Esophagus muscularis mucosa (tissue), 4 donors: ENCODE data around the gene KIF17. TPM values are rescaled to one million over a fixed set of nuclear protein-coding genes. Genes with fewer than 3 reads are reported as not detected.

Experiments used
- DNase-seq: peaks from one replicate; pipeline ENCODE4 v3.0.0-alpha.2; 2017; ENCODE audit errors: extremely low spot score
- H3K27ac ChIP-seq, 4 donors: fragments of 200-600 bp; sonication (generic); replicated peaks in 1 of 4; 1 replicate in 3 of 4; 2 replicates in 1 of 4; pipeline ENCODE4 v1.5.1; 2016 to 2019; ENCODE audit warnings: mild to moderate bottlenecking in 1 of 4
- H3K27me3 ChIP-seq, 4 donors: fragments of 200-600 bp; sonication (generic); one replicate each; pipeline versions ENCODE4 v1.5.1 to v1.6.0; 2016 to 2019
- H3K36me3 ChIP-seq, 4 donors: fragments of 200-600 bp; sonication (generic); one replicate each; pipeline ENCODE4 v1.5.1; 2016 to 2019
- H3K4me1 ChIP-seq, 4 donors: fragments of 200-600 bp; sonication (generic); one replicate each; pipeline ENCODE4 v1.5.1; 2016 to 2019
- H3K4me3 ChIP-seq, 4 donors: fragments of 200-600 bp; sonication (generic); 1 replicate in 2 of 4; 2 replicates in 2 of 4; pipeline ENCODE4 v1.5.1; 2016 to 2019; ENCODE audit warnings: mild to moderate bottlenecking in 4 of 4, moderate library complexity in 1 of 4
- H3K9me3 ChIP-seq, 4 donors: fragments of 200-600 bp; sonication (generic); 1 replicate in 3 of 4; 2 replicates in 1 of 4; pipeline ENCODE4 v1.5.1; 2016 to 2019
- EP300 ChIP-seq: sonication (generic); formaldehyde crosslinking; IDR thresholded peaks from one replicate; pipeline ENCODE4 v1.6.1; 2017; ENCODE audit warnings: antibody characterized with exemption
- POLR2A ChIP-seq: fragments of 450-650 bp; IDR thresholded peaks from one replicate; pipeline ENCODE4 v1.6.1; 2017; ENCODE audit warnings: antibody characterized with exemption, moderate library complexity, mild to moderate bottlenecking, low read depth
- POLR2AphosphoS5 ChIP-seq, 2 donors: sonication (generic); formaldehyde crosslinking; IDR thresholded peaks; one replicate each; pipeline ENCODE4 v1.6.1; 2017; ENCODE audit warnings: antibody characterized with exemption in 2 of 2
- WGBS: methylation state at CpG from one replicate; pipeline ENCODE4 v1.1.5; 2018; 5-methylcytosine and 5-hydroxymethylcytosine counted together
- intact Hi-C: fragments of 100-400 bp; cut with DNase I; formaldehyde crosslinking; loops from one replicate; pipeline ENCODE4 v1.15.1; 2023
- total RNA-seq, 4 donors: library from RNA; depleted of rRNA; stranded (reverse); fragments of >200 nt; gene quantifications; one replicate each; pipeline versions ENCODE4 v1.1.0 to v1.2.1, GENCODE V29; 2016
- TF ChIP-seq, protein P1 (sequence below), 3 experiments: fragments of 200-600 bp in 2 of 3; fragments of 450-650 bp in 1 of 3; sonication (generic) in 2 of 3; IDR thresholded peaks; one replicate each; pipeline ENCODE4 v1.5.1; 2017 to 2019; ENCODE audit warnings: antibody characterized with exemption in 3 of 3, mild to moderate bottlenecking in 2 of 3, moderate library complexity in 1 of 3

KIF17 gene
- total RNA-seq, 4 donors from 2014 or later: 2.0 to 7.3 (median 3.4) TPM

DNA sequence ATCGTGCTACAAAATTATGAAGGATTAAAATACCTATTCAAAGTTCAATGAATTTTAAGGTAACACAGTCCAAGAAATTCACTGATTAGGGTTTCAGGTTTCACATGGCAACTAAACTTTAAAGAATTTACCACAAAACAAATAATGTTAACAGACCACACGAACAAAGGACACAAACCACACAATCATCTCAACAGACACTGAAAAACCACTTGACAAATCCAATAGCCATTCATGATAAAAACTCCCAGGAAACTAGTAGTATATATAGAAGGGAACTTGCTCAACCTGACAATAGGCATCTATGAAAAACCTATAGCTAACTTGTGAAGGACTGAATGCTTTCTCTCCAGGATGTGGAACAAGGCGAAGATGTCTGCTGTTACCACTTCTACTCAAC lies 35.8 kb upstream of the KIF17 start:
- Histone ChIP-seq H3K36me3 (peaks cover 28 to 87% (median 70%) of the 10 kb centered on the region in 4 donors), H3K9me3 (no peaks in the 10 kb centered on the region), H3K4me3 (no peak overlapping the region), H3K27ac (no peak overlapping the region), H3K4me1 (no peaks in the 10 kb centered on the region), H3K27me3 (no peaks in the 10 kb centered on the region)
- TF ChIP-seq EP300: no peak
- TF ChIP-seq, protein P1, sequence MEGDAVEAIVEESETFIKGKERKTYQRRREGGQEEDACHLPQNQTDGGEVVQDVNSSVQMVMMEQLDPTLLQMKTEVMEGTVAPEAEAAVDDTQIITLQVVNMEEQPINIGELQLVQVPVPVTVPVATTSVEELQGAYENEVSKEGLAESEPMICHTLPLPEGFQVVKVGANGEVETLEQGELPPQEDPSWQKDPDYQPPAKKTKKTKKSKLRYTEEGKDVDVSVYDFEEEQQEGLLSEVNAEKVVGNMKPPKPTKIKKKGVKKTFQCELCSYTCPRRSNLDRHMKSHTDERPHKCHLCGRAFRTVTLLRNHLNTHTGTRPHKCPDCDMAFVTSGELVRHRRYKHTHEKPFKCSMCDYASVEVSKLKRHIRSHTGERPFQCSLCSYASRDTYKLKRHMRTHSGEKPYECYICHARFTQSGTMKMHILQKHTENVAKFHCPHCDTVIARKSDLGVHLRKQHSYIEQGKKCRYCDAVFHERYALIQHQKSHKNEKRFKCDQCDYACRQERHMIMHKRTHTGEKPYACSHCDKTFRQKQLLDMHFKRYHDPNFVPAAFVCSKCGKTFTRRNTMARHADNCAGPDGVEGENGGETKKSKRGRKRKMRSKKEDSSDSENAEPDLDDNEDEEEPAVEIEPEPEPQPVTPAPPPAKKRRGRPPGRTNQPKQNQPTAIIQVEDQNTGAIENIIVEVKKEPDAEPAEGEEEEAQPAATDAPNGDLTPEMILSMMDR (IDR thresholded peaks at IDR 0.05): no peak
- TF ChIP-seq POLR2AphosphoS5 (IDR thresholded peaks at IDR 0.05): no peak
- TF ChIP-seq POLR2A: no peak
- 87% methylated on average over 3 of the region's 3 CpGs for WGBS
- intact Hi-C loops: no loop called here
- no peak for DNase-seq

DNA sequence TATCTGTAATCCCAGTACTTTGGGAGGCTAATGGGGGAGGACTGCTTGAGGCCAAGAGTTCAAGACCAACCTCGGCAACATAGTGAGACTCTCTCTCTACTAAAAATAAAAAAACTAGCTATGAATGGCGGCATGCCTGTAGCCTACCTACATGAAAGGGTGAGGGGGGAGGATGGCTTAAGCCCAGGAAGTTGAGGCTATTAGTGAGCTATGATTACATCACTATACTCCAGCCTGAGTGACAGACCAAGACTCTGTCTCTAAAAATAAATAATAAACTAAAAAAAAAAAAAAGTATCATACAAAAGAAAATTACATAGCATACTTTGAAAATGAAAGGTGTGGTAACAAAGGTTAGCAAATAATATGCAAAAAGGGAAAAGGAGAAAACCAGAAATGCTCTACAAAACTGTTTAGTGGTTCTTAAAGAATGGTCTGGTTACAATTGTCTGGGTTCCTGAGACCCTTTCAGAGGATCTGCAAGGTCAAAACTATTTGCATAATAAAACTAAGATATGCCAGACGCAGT lies 33.7 kb upstream of the KIF17 start:
- Histone ChIP-seq H3K27me3 (no peaks in the 10 kb centered on the region), H3K4me3 (no peak overlapping the region), H3K27ac (no peak overlapping the region), H3K9me3 (no peaks in the 10 kb centered on the region), H3K4me1 (no peaks in the 10 kb centered on the region), H3K36me3 (peaks cover 33 to 87% (median 70%) of the 10 kb centered on the region in 4 donors)
- 82% methylated on average over 3 of the region's 3 CpGs for WGBS
- intact Hi-C loops: no loop called here
- TF ChIP-seq POLR2AphosphoS5 (IDR thresholded peaks at IDR 0.05) (no peak), EP300 (no peak), POLR2A (no peak)
- TF ChIP-seq, protein P1 (IDR thresholded peaks at IDR 0.05): no peak
- DNase-seq: no peak

DNA sequence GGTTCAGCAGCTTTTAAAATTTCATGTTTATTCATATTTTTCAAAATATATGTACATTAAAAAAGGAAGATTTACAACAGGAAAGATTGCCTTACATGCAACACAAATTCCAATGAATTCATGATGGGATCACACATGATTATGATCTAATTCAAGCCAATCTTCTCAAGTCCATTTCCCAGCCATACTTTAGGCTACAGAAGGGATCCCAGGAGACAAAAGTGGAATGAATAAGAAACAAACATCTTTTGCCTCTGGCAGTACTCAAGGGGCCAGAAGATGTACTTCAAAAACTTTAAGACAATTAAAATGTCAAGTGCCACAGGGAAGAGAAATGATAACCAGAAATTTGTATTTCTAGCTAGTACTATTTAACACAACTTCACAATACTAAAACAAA lies 24.9 kb upstream of the KIF17 start:
- no peak overlapping the region for H3K27ac ChIP-seq
- peaks cover 0 to 7% (median 3%) of the 10 kb centered on the region in 4 donors for H3K4me1 ChIP-seq

DNA sequence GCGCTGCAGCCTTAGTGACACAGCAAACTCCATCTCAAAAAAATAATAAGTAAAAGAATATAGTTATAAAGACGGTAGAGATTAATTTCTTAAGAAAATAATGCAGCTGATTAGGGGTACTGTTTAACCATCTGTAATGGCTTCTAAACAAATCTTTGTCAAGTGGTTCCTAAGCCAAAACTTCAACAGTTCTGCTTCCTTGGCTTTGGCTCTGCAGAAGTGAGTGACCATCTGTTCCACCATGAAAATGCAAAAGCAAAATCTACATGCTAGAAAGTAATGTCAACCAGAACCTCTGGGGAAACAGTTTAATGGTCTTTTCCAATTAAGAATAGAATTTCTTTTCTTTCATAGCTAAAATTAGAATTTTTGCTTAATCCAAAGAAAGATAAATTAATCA lies 23.0 kb upstream of the KIF17 start:
- intact Hi-C loops: no loop called here
- H3K4me1 ChIP-seq: peaks cover 0 to 7% (median 3%) of the 10 kb centered on the region in 4 donors
- no peaks in the 10 kb centered on the region for H3K9me3 ChIP-seq
- DNase-seq: no peak
- H3K36me3 ChIP-seq: peaks cover 51 to 86% (median 68%) of the 10 kb centered on the region in 4 donors
- TF ChIP-seq, protein P1 (IDR thresholded peaks at IDR 0.05): no peak
- TF ChIP-seq POLR2AphosphoS5 (IDR thresholded peaks at IDR 0.05): no peak
- no peak for TF ChIP-seq EP300
- TF ChIP-seq POLR2A: no peak
- H3K27me3 ChIP-seq: no peaks in the 10 kb centered on the region
- H3K4me3 ChIP-seq: no peak overlapping the region
- 79% methylated on average over 2 of the region's 2 CpGs for WGBS
- no peak overlapping the region for H3K27ac ChIP-seq

More for the DNA sequence above, 24.9 kb upstream of the KIF17 start:
- Histone ChIP-seq H3K4me3 (no peak overlapping the region), H3K9me3 (no peaks in the 10 kb centered on the region), H3K27me3 (no peaks in the 10 kb centered on the region), H3K36me3 (peaks cover 64 to 93% (median 79%) of the 10 kb centered on the region in 4 donors)
- DNase-seq: no peak
- intact Hi-C loops: no loop called here
- no peak for TF ChIP-seq EP300
- TF ChIP-seq, protein P1 (IDR thresholded peaks at IDR 0.05): no peak

DNA sequence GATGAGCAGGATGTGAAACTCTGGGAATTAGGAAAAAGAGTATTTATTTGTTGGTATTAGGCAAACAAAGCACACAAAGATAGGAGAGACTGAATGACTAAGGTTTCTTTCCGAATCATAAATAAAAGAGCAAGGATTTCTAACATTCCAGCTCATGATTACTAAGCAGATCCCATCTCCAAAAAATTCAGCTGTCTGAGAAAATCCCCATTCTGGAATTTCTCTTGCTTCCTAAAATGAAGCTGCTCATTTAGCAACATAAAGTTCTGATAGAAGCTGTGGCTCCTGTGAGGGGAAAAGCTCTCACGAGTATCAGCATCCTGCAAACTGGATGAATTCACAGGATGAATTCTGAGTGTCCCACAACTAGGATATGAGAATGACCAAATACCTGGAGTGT lies 21.4 kb upstream of the KIF17 start:
- H3K27me3 ChIP-seq: no peaks in the 10 kb centered on the region
- H3K27ac ChIP-seq: peak overlapping the region in 2 of 4 donors; percentile 36 to 44
- intact Hi-C loops: no loop called here
- TF ChIP-seq POLR2A (no peak), EP300 (no peak), POLR2AphosphoS5 (IDR thresholded peaks at IDR 0.05) (no peak)
- TF ChIP-seq, protein P1 (IDR thresholded peaks at IDR 0.05): no peak
- peaks cover 35 to 70% (median 53%) of the 10 kb centered on the region in 4 donors for H3K36me3 ChIP-seq
- 62% methylated on average over 2 of the region's 2 CpGs for WGBS
- H3K4me3 ChIP-seq: no peak overlapping the region
- DNase-seq: no peak
- H3K9me3 ChIP-seq: no peaks in the 10 kb centered on the region
- H3K4me1 ChIP-seq: peaks cover 0 to 7% (median 3%) of the 10 kb centered on the region in 4 donors
